ENCODE results near the gene ISLR. TPM values are rescaled to one million over a fixed set of nuclear protein-coding genes. Genes with fewer than 3 reads are reported as not detected.
A peak's percentile ranks its signal among the peaks of the same experiment; 100 is the strongest.

Gene ISLR
- total and polyA plus RNA-seq, 2 experiments from 2014 or later = 125 to 127 TPM

- no peaks in the 10 kb centered on the region for H3K9me2 ChIP-seq (ENCODE audit: insufficient read depth)
- DNase-seq = no peak
- no peak overlapping the region for H3K9ac ChIP-seq
- no peaks in the 10 kb centered on the region for H3K9me3 ChIP-seq (ENCODE audit: low read depth)
- no peaks in the 10 kb centered on the region for H3K79me2 ChIP-seq (ENCODE audit: insufficient read depth)
- no peak overlapping the region for H3K4me3 ChIP-seq
- 34 to 42% methylated on average over 2 of the region's 2 CpGs for WGBS, 2 experiments (ENCODE audit: low coverage in 1 of 2, low lambda C conversion rate in 2 of 2, missing lambda C conversion rate in 2 of 2)
- no peaks in the 10 kb centered on the region for H3K4me1 ChIP-seq (ENCODE audit: insufficient read depth)
- no peak for TF ChIP-seq EZH2phosphoT487 (IDR thresholded peaks at IDR 0.05; ENCODE audit: insufficient read depth, low read depth)
- H4K20me1 ChIP-seq (ENCODE audit: insufficient read depth) = no peaks in the 10 kb centered on the region; the same call in 1 of the 2 replicates
- peaks cover 18% of the 10 kb centered on the region for H3K27me3 ChIP-seq (replicated peaks; ENCODE audit: insufficient read depth)
- no peak overlapping the region for H3K27ac ChIP-seq
- in situ Hi-C loops (cut with MboI) = no loop called here
- H2AFZ ChIP-seq = no peak overlapping the region
- no peak overlapping the region for H3K4me2 ChIP-seq (ENCODE audit: unreplicated experiment)
- H3F3A ChIP-seq (ENCODE audit: insufficient read depth) = no peaks in the 10 kb centered on the region
- H3K36me3 ChIP-seq (ENCODE audit: low read depth) = no peaks in the 10 kb centered on the region
These were observed 26.5 kb upstream of the ISLR start for GRCh38 chr15:74147051-74147450.

DNA sequence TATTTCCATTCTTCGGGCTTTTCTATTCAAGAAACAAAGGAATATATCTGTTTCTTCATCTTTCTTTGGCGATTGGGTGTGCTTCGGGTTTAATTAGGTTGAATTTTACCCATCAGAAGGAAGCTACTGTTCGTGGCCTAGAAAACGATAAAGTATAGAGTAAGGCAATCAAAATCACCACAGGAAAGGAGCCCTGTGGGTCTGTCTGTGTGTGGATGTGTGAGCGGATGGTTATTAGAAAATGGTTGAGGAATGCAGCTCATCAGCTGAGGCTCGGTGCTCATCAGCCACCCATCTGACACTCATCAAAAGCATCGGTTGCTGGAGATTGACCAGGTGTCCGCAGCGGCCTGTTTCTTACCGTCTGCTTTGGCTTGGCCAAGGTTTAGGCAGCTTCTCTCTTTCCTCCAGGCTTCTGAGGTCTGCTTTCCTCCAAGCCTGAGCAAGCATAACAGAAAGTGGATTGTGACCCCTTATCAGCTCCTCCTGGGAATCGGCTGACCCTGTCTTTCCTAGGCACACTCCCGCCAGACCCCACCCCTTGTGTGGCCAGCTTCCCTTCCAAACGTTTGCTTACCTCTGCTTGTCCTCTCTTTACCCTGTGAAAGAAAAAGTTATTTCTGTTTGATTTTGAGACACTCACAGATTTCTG lies 17.6 kb upstream of the ISLR start:
- H3K4me3 ChIP-seq = no peak overlapping the region
- H3K9me2 ChIP-seq (ENCODE audit: insufficient read depth) = no peaks in the 10 kb centered on the region
- no peaks in the 10 kb centered on the region for H3K9me3 ChIP-seq (ENCODE audit: low read depth)
- in situ Hi-C loops (cut with MboI) = no loop called here
- no peaks in the 10 kb centered on the region for H3K36me3 ChIP-seq (ENCODE audit: low read depth)
- H3K4me2 ChIP-seq (ENCODE audit: unreplicated experiment) = no peak overlapping the region
- no peak overlapping the region for H3K27ac ChIP-seq
- H3K9ac ChIP-seq = no peak overlapping the region
- H4K20me1 ChIP-seq (ENCODE audit: insufficient read depth) = no peaks in the 10 kb centered on the region
- H3F3A ChIP-seq (ENCODE audit: insufficient read depth) = no peaks in the 10 kb centered on the region
- WGBS, 2 experiments (ENCODE audit: low coverage in 1 of 2, low lambda C conversion rate in 2 of 2, missing lambda C conversion rate in 2 of 2) = 63 to 64% methylated on average over 14 of the region's 14 CpGs
- no peaks in the 10 kb centered on the region for H3K79me2 ChIP-seq (ENCODE audit: insufficient read depth)
- TF ChIP-seq EZH2phosphoT487 (IDR thresholded peaks at IDR 0.05; ENCODE audit: insufficient read depth, low read depth) (no peak), EZH2 (IDR thresholded peaks at IDR 0.05; ENCODE audit: insufficient read depth, poor library complexity, severe bottlenecking) (no peak)
- no peaks in the 10 kb centered on the region for H3K27me3 ChIP-seq (replicated peaks; ENCODE audit: insufficient read depth)
- H3K4me1 ChIP-seq (ENCODE audit: insufficient read depth) = no peaks in the 10 kb centered on the region
- H2AFZ ChIP-seq = no peak overlapping the region
- DNase-seq = no peak

- 35 to 38% methylated on average over 7 of the region's 7 CpGs for WGBS, 2 experiments (ENCODE audit: low coverage in 1 of 2, low lambda C conversion rate in 2 of 2, missing lambda C conversion rate in 2 of 2)
- Histone ChIP-seq H3K79me2 (ENCODE audit: insufficient read depth) (no peaks in the 10 kb centered on the region), H4K20me1 (ENCODE audit: insufficient read depth) (no peaks in the 10 kb centered on the region), H3F3A (ENCODE audit: insufficient read depth) (no peaks in the 10 kb centered on the region), H3K9me2 (ENCODE audit: insufficient read depth) (no peaks in the 10 kb centered on the region), H3K27ac (no peak overlapping the region), H3K4me3 (no peak overlapping the region), H3K4me2 (ENCODE audit: unreplicated experiment) (no peak overlapping the region), H2AFZ (no peak overlapping the region), H3K36me3 (ENCODE audit: low read depth) (no peaks in the 10 kb centered on the region), H3K27me3 (replicated peaks; ENCODE audit: insufficient read depth) (no peaks in the 10 kb centered on the region), H3K9me3 (ENCODE audit: low read depth) (no peaks in the 10 kb centered on the region), H3K9ac (no peak overlapping the region), H3K4me1 (ENCODE audit: insufficient read depth) (no peaks in the 10 kb centered on the region)
- DNase-seq = peak; percentile 45
- no peak for TF ChIP-seq EZH2phosphoT487 (IDR thresholded peaks at IDR 0.05; ENCODE audit: insufficient read depth, low read depth)
- no peak for TF ChIP-seq EZH2 (IDR thresholded peaks at IDR 0.05; ENCODE audit: insufficient read depth, poor library complexity, severe bottlenecking)
- in situ Hi-C loops (cut with MboI) = no loop called here
These were observed 16.7 kb upstream of the ISLR start for GRCh38 chr15:74156678-74157411.

DNA sequence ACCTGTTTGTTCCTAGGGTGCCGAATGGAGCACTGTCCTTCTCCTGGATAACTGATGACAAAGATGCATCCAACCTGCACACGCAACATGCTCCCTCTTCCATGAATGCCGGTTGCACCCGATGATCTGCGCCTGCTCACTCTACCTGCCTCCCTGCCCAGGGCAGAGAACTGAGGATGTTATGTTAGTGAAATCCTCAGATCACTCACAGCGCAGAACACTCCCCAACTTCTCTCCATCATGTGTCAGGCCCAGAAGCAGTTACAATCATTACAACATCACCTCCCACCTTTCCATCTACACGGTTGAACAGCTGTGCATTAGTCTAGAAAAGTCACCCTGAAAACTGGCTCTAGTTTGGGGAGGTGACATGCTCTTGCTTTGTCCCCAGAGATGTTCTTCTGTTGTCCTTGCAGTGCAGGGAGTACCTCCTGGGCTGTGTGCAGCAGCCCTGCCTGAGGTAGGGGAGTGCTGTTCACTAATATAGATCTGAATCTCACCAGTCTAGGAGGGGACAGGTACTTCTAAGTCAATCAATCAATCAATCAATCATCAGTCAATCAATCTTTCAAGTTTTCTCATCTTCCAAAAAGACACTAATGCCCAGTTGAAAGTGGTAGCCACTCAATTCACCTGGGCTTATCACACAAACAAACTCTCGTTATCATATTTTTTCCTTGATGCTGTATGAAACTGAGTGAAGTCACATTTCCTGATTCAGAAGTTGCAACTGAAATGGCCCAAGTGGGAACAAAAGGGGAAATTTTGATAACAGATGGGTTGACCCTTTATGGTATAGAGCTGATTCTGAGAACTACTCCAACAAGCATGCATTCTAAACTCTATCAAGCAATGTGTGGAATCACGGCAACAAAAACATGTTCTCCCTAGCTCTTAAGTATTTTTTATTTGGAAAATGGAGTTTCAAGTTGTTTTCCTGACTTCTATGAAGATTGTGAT lies 15.4 kb upstream of the ISLR start:
- H3K9ac ChIP-seq = no peak overlapping the region
- H3K36me3 ChIP-seq (ENCODE audit: low read depth) = no peaks in the 10 kb centered on the region
- H2AFZ ChIP-seq = no peak overlapping the region
- H3K9me3 ChIP-seq (ENCODE audit: low read depth) = no peaks in the 10 kb centered on the region
- no peaks in the 10 kb centered on the region for H3K4me1 ChIP-seq (ENCODE audit: insufficient read depth)
- H3K27me3 ChIP-seq (replicated peaks; ENCODE audit: insufficient read depth) = no peaks in the 10 kb centered on the region
- in situ Hi-C loops (cut with MboI) = no loop called here
- no peak for DNase-seq
- no peaks in the 10 kb centered on the region for H3K79me2 ChIP-seq (ENCODE audit: insufficient read depth)
- no peaks in the 10 kb centered on the region for H3K9me2 ChIP-seq (ENCODE audit: insufficient read depth)
- no peak overlapping the region for H3K4me3 ChIP-seq
- TF ChIP-seq EZH2phosphoT487 (IDR thresholded peaks at IDR 0.05; ENCODE audit: insufficient read depth, low read depth) (no peak), EZH2 (IDR thresholded peaks at IDR 0.05; ENCODE audit: insufficient read depth, poor library complexity, severe bottlenecking) (no peak)
- H3F3A ChIP-seq (ENCODE audit: insufficient read depth) = no peaks in the 10 kb centered on the region
- no peak overlapping the region for H3K4me2 ChIP-seq (ENCODE audit: unreplicated experiment)
- 83 to 86% methylated on average over 9 of the region's 9 CpGs for WGBS, 2 experiments (ENCODE audit: low coverage in 1 of 2, low lambda C conversion rate in 2 of 2, missing lambda C conversion rate in 2 of 2)
- no peak overlapping the region for H3K27ac ChIP-seq
- H4K20me1 ChIP-seq (ENCODE audit: insufficient read depth) = no peaks in the 10 kb centered on the region
